DMS79 (cell line): ENCODE results near the gene ZNF664.
A peak's percentile ranks its signal among the peaks of the same experiment; 100 is the strongest.

Source experiments
- DNase-seq: peaks from one replicate; lab custom pipeline; 2025; lab: John Stamatoyannopoulos, UW

The ZNF664 gene

DNA sequence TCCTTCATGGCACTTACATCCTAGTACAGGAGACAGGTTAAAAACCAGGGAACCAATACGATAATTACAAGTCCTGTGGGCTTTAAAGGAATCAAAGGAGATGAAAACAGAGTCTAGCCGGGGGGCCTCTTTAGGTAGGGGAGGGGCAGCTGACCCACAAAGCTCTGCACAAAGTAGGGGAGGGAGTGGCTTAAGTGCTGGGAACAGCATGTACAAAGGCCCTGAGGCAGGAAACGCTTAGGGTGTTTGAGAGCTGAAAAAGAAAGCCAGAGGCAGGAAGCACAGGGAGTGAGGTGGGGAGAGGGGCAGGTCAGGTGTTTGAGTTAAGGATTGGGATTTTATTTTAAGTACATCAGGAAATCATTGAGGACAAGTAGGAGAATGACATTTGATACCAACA is 37.7 kb downstream of the ZNF664 start:
- no peak for DNase-seq

- DNase-seq, result no peak
These were observed 38.6 kb downstream of the ZNF664 start for GRCh38 chr12:124011435-124012115.

GRCh38 chr12:124013073-124013472 is 40.1 kb downstream of the ZNF664 start:
- DNase-seq, result no peak

DNA sequence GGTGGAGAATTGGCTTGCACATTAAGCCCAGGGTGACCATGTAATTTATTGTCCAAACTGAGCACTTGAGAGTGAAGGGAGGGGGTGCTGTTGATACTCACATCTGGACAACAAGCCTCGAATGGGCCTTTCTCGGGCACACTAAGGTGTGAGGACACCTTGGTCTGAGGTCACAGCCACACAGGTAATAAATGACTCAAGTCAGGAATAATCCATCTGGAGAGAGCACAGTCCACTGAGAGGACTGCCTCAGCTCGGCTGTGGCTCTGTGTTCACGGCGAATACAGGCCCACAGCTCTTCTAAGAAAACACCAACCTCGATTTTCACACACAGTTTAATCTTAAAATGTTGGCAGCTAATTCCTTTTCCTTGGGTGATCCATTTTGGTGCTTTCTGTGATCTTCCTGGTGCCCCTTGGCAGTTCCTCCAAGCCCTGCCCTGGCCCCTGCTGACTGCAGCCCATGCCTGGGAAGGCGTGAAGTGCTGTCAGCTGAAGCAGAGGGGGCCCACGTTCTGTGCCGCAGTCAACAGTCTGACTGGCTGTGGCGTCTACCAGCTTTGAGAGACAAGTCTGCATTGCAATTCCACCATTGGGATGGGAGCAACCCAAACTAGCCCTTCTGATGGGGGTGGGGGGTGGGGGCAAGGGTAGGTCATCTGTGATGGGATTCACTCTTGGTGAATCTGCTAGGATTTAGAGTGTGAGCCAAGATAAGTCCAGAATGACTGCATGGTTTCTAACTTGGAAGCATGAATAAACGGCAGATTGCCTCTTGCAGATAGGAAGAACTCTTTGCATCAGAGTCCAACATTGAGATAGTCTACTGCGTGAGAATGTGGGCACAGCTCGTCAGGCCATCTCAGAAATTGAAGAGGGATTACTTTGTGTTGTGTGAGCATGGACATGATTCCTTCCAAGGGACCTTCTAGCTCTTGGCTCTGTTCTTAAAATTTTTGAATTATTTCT is 42.8 kb downstream of the ZNF664 start:
- no peak for DNase-seq

- no peak for DNase-seq
These were observed 44.0 kb downstream of the ZNF664 start for GRCh38 chr12:124017064-124017463.

- no peak for DNase-seq
These were observed 45.5 kb downstream of the ZNF664 start for GRCh38 chr12:124018539-124018938.

GRCh38 chr12:124019115-124019514 is 46.1 kb downstream of the ZNF664 start:
- DNase-seq, result no peak

- DNase-seq, result no peak
These were observed 47.5 kb downstream of the ZNF664 start for GRCh38 chr12:124020514-124020949.

DNA sequence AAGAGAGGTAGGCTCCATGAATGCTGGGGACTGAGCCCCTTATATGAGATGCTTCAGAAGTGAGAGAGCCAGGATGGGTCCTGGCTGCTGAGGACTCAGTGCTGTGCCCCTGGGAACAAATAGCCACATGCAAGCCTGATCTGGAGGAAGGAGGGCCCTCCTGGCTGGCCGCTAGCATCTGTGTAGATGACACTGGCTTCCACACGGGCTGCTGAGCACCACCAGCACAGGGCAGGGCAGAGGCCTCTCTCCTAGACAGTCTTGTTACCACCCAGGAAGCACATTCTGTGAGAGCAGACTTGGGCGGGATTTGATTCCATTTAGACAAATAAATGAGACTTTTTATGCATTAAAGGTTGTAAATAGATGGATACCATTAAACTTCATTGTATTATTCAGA is 48.0 kb downstream of the ZNF664 start:
- DNase-seq, result no peak

GRCh38 chr12:124022161-124022560 is 49.1 kb downstream of the ZNF664 start:
- DNase-seq, result no peak

DNA sequence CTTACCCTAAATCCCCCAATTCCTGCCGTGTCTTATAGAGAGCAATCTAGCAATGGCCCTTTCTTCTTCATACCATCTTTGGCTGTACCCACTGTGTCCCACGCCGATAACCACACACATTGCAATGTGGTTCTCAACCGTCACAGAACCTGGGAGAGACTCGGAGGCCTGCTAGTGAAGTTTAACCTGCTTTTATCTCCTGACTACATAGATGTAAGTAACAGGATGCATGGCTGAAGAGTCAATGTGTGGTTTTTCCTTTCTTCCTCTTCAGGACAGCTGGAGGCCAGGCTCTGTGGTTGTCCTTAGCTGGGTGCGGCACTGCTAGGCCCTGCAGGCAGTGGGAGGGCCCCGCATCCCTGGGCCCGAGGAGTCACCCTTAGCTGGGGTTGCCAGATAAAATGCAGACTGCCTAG is 51.3 kb downstream of the ZNF664 start:
- no peak for DNase-seq

GRCh38 chr12:124024776-124025175 is 51.8 kb downstream of the ZNF664 start:
- DNase-seq, result no peak

- no peak for DNase-seq
These were observed 52.6 kb downstream of the ZNF664 start for GRCh38 chr12:124025661-124026060.

- DNase-seq, result no peak
These were observed 54.0 kb downstream of the ZNF664 start for GRCh38 chr12:124026755-124027745.

DNA sequence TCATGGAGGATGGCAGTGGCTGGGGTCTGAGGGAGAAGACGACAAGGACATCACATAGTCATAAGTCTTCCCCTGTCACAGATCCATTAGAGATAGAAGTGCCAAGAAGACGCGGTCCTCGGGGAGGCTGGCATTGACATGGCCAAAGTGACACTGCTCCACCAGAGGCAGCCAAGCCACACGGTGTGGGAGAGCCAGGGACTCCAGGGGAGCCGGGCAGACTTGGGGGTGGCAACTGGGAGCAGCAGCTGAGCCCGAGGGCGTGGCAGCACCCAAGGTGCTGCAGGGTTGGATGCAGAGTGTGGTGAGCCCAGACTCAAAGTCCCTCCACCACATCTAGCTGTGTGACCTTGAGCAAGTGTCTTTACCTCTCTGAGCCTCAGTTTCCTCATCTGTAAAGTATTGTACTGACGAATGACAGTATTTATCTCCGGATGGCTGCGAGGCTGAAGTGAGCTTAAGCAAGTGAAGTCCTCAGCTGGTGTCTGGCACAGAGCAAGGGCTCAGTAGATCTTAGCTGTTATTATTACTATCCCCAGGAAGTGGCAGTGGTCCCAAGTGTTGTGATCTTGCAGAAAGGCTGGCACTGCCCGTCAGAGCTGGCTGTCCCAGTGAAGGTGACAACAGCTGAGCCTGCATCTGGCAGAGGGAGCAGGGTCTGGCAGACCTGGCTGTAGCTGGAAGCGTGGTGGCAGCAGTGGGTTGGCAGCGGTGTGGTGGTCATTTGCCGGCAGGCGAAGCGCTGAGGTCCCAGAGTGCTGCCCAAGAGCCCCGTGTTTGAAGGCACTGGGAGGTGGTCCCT is 54.9 kb downstream of the ZNF664 start:
- no peak for DNase-seq

GRCh38 chr12:124028555-124028925 is 55.5 kb downstream of the ZNF664 start:
- DNase-seq, result peak; percentile 13

DNA sequence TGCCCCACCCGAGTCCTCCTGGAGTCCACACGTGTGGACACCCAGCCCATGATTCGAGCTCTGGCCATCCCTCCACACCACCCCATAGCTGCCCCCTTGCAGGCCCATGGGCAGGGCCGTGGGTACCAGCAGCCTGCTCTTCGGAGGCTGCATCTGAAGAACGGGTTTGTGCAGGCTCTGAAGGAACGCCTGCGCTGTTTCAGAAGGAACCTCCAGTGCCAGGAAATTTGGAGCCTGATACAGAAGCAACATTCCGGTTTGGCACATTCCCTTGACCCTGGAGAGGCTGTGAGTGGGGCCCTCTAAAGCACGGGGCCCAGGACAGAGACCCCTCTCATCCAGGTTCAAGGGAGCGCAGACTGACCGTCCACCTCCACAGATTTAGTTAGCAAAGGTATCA is 57.0 kb downstream of the ZNF664 start:
- DNase-seq, result no peak

DNA sequence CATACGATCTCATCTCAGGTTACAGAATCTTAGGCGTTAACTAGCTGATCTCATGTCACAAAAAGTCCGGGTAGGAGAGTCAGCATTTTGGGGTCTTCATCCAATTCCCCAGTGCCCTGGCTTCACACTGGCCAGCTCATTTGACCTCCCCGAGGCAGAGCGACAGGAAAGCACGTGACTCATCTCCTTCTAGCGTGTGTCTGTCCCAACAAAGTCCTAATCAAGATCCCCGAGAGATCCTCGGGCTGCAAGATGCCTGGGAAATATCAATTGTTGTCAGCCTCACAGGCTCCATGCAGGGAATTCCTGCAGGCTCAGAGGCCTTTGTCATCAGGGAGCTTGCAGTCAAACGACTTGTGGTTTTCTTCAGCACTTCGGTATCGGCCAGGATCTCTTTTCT is 57.5 kb downstream of the ZNF664 start:
- no peak for DNase-seq

GRCh38 chr12:124031058-124031457 is 58.0 kb downstream of the ZNF664 start:
- DNase-seq, result no peak

DNA sequence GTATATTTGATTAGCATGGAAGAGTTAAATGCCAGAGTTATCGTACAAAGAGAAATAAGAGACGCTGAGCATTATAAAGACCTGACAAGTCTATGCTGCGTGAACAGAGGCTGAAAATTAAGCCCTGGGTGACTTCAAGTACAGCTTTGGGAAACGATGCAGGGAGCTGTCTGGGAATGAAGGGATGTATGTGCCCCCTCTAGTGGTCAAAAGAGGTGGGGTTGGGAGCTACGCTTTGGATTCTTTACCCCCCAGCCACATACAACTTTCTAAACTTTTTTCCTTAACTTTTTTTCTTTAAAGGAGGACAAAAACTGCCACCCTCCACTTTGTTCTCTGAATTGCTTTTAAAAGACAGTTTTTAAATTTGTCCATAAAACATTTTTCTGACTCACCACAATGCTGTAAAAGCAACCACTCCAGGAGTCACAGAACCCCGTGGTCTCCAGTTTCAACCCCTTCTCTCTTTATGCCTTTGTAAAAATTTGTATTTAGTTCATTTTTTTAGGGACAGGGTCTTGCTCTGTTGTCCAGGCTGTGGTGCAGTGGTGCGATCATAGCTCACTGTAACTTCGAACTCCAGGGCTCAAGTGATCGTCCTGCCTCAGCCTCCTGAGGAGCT is 59.4 kb downstream of the ZNF664 start:
- no peak for DNase-seq

GRCh38 chr12:124033859-124034258 is 60.8 kb downstream of the ZNF664 start:
- DNase-seq, result no peak
